ENCODE results near the gene UBE2J2. TPM values are rescaled to one million over a fixed set of nuclear protein-coding genes. Genes with fewer than 3 reads are reported as not detected.

UBE2J2 gene
- total and polyA plus RNA-seq, 2 experiments from 2014 or later = 47.1 to 70.2 TPM

GRCh38 chr1:1297802-1298424 lies 24.3 kb upstream of the UBE2J2 start:
- no peak for TF ChIP-seq ZNF462 (CRISPR knock-in tag; IDR thresholded peaks at IDR 0.05)
- TF ChIP-seq ZNF331 (CRISPR knock-in tag; IDR thresholded peaks at IDR 0.05; ENCODE audit: low read depth) = no peak
- TF ChIP-seq, protein P1, sequence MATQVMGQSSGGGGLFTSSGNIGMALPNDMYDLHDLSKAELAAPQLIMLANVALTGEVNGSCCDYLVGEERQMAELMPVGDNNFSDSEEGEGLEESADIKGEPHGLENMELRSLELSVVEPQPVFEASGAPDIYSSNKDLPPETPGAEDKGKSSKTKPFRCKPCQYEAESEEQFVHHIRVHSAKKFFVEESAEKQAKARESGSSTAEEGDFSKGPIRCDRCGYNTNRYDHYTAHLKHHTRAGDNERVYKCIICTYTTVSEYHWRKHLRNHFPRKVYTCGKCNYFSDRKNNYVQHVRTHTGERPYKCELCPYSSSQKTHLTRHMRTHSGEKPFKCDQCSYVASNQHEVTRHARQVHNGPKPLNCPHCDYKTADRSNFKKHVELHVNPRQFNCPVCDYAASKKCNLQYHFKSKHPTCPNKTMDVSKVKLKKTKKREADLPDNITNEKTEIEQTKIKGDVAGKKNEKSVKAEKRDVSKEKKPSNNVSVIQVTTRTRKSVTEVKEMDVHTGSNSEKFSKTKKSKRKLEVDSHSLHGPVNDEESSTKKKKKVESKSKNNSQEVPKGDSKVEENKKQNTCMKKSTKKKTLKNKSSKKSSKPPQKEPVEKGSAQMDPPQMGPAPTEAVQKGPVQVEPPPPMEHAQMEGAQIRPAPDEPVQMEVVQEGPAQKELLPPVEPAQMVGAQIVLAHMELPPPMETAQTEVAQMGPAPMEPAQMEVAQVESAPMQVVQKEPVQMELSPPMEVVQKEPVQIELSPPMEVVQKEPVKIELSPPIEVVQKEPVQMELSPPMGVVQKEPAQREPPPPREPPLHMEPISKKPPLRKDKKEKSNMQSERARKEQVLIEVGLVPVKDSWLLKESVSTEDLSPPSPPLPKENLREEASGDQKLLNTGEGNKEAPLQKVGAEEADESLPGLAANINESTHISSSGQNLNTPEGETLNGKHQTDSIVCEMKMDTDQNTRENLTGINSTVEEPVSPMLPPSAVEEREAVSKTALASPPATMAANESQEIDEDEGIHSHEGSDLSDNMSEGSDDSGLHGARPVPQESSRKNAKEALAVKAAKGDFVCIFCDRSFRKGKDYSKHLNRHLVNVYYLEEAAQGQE (IDR thresholded peaks at IDR 0.05; ENCODE audit: unreplicated experiment) = no peak
- TF ChIP-seq ETS1 (IDR thresholded peaks at IDR 0.05) = no peak
- no peak for TF ChIP-seq CTCF (conservative IDR thresholded peaks at IDR 0.05; ENCODE audit: low read depth in 2 of 2)
- no peak for TF ChIP-seq ZNF114 (CRISPR knock-in tag; IDR thresholded peaks at IDR 0.05)
- no peak for TF ChIP-seq EZH2phosphoT487 (IDR thresholded peaks at IDR 0.05; ENCODE audit: unreplicated experiment)
- no peak for TF ChIP-seq POLR2AphosphoS5 (IDR thresholded peaks at IDR 0.05; ENCODE audit: low read depth)
- no peak for TF ChIP-seq JUNB (IDR thresholded peaks at IDR 0.05; ENCODE audit: unreplicated experiment)

More at GRCh38 chr1:1297802-1298424, 24.3 kb upstream of the UBE2J2 start:
- H3K4me2 ChIP-seq = no peak overlapping the region
- ATAC-seq = no peak
- no peak overlapping the region for H3K27ac Mint-ChIP-seq
- 0 out of 2 replicates have a peak, but pooled peaks cover 8% of the 10 kb centered on the region for H3F3A ChIP-seq (replicated peaks; ENCODE audit: low read depth)
- H4K20me1 ChIP-seq (replicated peaks; ENCODE audit: insufficient read depth) = no peaks in the 10 kb centered on the region
- no peaks in the 10 kb centered on the region for H3K79me2 ChIP-seq (replicated peaks; ENCODE audit: insufficient read depth)
- H3K27me3 ChIP-seq (ENCODE audit: insufficient read depth) = no peaks in the 10 kb centered on the region
- no peaks in the 10 kb centered on the region for H3K36me3 ChIP-seq (ENCODE audit: insufficient read depth)
- no peaks in the 10 kb centered on the region for H3K27me3 Mint-ChIP-seq (ENCODE audit: insufficient read depth, low read depth, poor library complexity)
- no peak overlapping the region for H3K27ac ChIP-seq (ENCODE audit: low read depth)
- H3K4me3 ChIP-seq = no peak overlapping the region
- H3K4me3 Mint-ChIP-seq = no peak overlapping the region
- H3K9me3 Mint-ChIP-seq = no peaks in the 10 kb centered on the region
- no peak for DNase-seq (ENCODE audit: low spot score)
- H3K9me2 ChIP-seq (ENCODE audit: insufficient read depth) = no peaks in the 10 kb centered on the region
- H3K4me1 Mint-ChIP-seq = no peaks in the 10 kb centered on the region
- H2AFZ ChIP-seq = no peak overlapping the region
- no peaks in the 10 kb centered on the region for H3K4me1 ChIP-seq (ENCODE audit: insufficient read depth)
- H3K36me3 Mint-ChIP-seq (ENCODE audit: low read depth) = no peaks in the 10 kb centered on the region

Data from GM23338 (cell line).